NCI-H510A treated with DMSO at 0.1 percent for 48 hours (cell line): Measurements from ENCODE around the gene BLACAT1.
A peak's percentile ranks its signal among the peaks of the same experiment; 100 is the strongest.
"Not testable (repeated sequence)": the region's sequence is repeated elsewhere in the genome, so short reads cannot be mapped to it uniquely, and the experiment has no call there.

Experiments
- DNase-seq: peaks from one replicate; lab custom pipeline; 2025; lab: John Stamatoyannopoulos, UW

The BLACAT1 gene

DNA sequence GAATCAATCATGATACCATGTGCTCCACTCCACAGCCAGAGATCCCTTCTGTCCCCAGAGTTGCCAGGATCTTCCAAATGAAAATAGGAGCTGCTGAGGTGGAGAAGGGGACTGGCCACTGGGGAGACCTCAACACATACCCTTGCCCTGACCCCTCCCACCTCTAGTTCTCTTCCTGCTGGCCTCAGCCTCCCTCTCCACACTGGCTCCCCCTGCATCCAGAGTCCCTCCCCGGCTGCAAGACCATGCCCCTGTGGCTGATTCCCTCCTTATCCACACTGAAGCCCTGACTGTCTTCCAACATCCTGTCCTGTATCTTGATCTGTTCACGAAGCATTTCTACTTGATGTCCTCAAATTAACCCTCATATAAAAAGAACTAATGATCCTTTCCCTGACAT, 27.5 kb upstream of the BLACAT1 start:
- DNase-seq = no peak

DNA sequence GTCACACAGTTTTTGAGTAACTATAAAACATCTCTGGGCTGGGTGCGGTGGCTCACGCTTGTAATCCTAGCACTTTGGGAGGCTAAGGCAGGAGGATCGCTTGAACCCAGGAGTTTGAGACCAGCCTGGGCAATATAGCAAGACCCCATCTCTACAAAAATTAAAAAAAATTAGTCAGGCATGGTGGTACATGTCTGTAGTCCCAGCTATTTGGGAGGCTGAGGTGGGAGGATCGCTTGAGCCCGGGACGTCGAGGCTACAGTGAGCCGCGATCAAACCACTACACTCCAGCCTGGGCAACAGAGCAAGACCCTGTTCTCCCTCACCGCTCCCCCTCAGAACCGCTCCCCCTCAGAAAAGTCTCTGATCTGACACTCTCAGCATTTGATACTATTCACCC, 26.7 kb upstream of the BLACAT1 start:
- DNase-seq = not testable (repeated sequence)

DNA sequence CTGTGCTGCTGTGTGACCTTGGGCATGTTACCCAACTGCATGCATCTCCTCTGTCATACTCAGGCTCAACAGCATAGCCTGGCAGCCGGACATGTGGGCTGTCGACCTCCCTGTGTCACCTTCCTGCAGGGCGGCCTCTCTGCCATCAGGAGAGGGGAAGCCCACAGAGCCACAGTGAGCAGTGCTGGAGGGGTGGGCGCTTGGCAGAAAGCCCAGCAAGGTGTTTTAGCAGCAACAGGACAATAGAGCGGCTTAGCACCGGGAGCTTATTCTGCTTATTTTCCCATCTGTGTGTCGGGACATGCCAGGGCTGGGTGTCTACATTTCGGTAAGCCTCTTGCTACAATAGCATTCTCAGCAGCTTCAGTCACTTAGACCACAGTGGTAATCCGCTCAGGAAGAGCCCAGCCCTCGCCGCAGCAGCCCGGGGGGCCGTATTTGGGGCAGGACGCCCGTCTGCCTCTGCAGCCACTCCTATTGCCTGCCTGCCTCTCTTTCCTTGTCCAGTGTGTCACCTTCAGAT, 25.8 kb upstream of the BLACAT1 start:
- DNase-seq = no peak

DNA sequence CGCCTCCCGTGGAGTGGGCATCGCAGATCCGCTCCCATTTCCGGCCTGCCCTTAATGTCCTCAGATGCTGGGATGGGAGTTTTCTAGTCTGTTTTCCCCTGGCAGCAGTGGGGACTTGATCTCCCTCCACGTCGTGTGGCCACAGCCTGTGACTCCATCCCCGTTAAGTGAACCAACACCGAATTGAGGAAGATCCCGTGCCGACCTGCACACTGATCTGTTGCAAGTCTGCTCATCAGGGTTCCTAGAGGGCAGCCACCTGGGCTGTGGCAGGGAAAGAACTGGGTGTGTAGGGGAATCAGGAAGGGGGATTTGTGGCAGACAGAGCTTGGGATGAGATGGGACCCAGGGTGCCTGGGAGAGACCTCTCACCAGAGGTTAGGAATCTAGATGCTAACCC, 25.4 kb upstream of the BLACAT1 start:
- no peak for DNase-seq

DNA sequence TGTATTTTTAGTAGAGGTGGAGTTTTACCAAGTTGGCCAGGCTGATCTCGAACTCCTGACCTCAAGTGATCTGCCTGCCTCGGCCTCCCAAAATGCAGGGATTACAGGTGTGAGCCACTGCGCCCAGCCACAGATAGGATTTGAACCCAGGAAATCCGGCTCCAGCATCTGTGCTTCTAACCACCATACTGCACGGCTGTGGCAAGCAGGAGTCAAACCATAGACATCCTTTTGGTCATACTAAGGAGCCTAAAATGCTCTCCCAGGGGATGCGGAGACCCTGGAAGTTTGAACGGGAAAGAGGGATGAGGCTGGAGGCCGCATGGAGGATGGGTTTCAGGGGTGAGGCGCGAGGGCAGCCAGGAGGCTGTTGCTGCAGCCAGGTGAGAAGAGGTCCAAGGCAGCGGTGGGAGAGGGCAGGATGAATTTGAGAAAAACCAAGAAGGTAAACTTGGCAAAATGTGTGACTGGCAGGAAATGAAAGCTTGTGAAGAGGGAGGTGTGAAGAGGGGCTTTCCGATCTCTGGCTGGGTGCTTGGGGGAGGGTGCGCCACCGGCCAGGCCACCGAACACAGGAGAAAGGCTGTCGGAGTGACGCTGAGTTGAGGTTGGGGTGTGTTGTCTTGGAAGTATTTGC, 24.6 kb upstream of the BLACAT1 start:
- DNase-seq = no peak

DNA sequence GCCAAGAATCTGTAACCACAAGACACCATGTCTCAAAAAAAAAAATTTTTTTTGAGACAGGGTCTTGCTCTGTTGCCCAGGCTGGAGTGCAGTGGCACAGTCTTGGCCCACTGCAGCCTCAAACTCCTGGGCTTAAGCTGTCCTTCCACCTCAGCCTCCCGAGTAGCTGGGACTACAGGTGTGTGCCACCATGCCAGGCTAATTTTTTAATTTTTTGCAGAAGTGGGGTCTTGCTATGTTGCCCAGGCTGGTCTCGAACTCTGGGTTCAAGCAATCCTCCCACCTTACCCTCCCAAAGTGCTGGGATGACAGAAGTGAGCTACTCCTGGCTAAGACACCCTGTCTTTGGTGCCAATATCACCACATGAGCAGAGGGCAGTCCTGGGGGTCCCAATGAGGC, 23.1 kb upstream of the BLACAT1 start:
- DNase-seq = not testable (repeated sequence)

DNA sequence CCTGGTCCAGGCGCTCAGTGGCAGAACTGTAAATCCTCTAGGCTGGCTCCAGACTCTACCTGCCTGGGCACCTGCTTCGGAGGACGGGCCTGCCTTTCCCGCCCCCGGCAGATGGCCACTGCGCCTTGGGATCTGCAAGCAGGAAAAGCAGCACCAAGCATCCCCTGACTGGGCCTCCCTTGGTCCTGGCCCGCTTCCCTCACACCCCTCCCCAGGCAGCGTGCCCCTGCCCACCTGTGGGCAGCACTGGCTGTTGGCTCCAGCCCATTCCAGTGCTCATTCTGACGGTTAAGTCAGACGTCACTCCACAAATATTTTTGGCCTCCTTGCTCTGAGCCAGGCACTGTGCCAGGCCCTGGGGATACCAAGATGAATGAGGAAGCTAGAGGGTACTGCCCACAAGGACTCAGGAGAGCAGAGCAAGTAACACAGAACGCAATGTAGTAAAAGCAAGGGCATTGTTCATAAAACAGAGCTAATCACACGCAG, 22.0 kb upstream of the BLACAT1 start:
- no peak for DNase-seq

DNA sequence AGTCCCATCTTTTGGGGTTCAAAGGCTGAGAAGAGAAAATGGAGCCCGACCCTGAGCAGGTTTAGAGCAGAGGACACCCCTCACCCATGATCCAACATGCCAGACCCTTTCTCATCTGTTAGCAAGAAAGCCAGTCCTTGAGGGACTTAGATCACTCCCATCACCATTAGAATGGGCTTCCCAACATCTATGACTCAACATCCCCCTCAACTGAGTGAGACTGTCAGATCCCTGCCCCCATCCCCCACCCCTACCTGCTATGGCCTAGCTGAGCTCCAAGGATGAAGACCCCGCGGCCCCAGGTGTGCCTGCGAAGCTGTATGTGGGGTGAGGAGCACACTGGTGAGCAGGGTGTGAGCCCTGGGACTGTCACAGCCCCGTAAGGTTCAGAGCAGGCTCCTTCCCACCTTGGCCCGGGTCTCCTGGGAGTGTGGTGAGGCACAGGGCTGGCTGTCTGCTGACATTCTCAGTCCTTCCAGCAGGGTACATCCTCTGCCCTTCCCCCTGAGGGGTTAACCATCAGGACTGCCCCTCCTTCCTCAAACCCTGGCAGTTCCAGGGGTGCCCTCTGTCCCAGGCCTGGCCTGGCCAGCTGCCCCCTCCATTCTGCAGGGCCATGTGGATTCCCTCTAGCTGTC, 21.4 kb upstream of the BLACAT1 start:
- no peak for DNase-seq

DNA sequence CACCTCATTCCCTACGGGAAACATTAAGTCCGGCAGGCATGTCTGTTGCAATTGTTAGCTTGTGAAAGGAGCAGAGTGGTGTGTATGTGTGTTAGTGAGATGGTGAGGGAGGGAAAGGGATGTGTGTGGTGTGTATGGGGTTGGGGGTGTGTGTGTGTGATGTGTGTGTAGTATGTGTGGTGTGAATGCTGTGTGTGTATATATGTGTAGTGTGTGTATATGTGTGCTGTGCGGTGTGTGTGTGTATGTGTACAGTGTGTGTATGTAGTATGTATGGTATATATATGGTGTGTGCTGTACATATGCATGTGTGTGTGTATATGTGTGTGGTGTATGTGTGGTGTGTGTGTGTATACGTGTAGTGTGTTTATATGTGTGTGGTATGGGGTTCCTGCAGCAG, 20.8 kb upstream of the BLACAT1 start:
- no peak for DNase-seq

DNA sequence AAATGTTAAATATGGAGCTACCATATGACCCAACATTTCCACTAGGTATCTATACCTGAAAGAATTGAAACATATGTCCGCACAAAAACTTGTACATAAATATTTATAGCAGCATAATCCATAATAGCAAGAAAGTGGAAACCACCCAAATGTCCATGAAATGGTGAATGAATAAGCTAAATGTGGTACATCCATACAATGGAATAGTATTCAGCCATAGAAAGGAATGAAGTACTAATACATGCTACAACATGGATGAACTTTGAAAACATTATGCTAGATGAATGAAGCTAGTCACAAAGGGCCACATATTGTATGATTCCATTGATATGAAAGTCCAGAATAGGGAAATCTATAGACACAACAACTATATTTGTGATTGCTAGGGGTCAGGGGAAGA, 20.0 kb upstream of the BLACAT1 start:
- no peak for DNase-seq

DNA sequence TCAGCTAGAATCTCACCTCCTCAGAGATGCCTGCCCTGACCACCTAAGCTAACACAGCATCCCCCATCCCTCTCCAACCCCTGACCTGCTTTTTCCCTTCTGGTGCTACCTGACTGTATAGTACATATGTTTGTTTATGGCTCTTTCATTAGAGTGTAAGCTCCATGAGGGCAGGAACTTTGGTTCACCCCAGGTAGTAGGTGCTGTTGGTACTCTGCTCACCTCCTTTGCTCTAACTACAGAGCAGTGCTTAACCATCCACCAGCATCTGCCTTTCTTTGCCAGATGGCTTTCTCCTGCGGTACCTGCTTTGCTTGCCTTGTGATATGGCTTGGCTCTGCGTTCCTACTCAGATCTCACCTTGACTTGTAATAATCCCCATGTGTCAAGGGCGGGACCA, 18.7 kb upstream of the BLACAT1 start:
- DNase-seq = no peak

DNA sequence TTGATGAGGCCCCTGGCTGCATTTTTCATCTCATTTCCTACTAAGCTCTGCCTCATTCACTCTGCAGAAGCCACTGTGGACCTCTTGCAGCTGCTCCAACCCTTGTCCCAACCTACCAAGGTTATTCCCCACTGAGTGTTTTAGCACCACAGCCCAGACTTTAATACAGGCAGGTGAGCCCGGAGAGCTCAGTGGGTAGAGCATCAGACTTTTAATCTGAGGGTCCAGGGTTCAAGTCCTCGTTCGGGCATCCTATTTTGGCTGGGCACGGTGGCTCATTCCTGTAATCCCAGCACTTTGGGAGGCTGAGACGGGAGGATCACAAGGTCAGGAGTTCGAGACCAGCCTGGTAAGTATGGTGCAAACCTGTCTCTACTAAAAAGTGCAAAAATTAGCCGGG, 18.1 kb upstream of the BLACAT1 start:
- DNase-seq = no peak

DNA sequence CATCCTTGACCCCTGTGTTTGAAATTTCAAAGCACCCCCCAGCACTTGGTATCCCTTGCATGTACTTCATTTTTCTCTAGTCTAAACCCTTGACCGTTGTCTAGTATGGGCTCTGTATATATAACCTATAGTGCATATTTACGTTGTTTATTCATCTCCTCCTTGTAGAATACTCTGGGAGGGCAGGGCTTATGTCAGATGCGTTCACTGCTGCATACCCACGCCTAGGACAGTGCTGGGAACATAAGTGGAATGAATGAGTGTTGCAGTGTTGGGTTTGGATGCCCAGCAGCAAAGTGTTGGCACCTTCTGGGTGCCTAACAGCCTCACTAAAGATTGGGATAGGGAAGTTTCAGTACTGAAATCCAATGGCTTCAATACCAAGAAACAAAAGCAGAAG, 17.6 kb upstream of the BLACAT1 start:
- no peak for DNase-seq

DNA sequence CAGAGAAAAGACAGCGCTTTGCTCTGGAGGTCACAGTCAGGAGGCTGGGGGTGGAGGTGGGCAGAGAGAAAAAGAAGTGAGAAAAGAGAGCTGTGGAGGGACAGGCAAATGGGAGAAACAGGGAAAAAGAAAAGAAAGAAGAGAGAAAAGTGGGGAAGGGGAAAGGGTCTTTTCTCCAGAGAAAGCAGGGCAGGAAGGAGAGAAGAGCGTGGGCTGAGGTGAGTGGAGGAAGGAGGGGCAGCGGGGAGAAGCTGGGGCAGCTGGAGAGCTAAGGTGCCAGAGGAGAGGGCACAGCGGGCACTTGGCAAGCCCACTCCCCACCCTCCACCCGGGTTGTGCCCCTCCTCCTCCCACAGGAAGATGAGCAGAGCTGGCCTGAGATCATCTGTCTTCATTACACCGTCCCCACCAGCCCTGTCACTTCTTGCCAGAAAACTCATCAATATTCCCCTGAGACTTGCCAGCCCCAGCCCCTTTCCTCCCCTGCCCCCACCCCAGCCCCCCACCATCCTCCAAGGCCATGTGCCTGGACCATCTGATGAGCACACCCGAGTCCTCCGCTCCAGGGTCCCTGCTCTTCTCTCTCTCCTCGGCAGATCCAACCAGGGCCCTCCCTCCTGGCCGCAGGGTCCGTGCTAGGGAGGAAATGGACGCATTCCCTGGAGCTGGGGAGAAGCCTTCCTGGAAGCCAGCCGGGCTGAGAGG, 17.0 kb upstream of the BLACAT1 start:
- no peak for DNase-seq

DNA sequence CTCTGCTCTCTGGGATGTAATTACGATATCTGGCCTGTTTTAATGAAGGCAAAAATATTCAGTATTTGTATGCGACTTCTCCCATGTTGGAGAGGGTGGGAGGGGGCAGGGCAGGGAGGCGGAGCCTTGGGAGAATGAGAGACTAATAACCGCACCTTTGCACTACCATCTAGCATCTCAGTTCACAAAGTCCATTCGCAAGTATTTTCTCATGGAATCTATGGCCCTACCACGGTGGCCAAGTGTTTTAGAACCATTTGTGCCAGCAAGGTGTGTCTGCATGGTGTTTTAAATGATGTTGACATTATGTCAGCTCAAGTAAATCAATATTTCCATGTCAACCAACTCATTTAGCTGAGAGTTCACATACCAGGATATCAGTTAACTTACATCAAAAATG, 14.3 kb upstream of the BLACAT1 start:
- no peak for DNase-seq

DNA sequence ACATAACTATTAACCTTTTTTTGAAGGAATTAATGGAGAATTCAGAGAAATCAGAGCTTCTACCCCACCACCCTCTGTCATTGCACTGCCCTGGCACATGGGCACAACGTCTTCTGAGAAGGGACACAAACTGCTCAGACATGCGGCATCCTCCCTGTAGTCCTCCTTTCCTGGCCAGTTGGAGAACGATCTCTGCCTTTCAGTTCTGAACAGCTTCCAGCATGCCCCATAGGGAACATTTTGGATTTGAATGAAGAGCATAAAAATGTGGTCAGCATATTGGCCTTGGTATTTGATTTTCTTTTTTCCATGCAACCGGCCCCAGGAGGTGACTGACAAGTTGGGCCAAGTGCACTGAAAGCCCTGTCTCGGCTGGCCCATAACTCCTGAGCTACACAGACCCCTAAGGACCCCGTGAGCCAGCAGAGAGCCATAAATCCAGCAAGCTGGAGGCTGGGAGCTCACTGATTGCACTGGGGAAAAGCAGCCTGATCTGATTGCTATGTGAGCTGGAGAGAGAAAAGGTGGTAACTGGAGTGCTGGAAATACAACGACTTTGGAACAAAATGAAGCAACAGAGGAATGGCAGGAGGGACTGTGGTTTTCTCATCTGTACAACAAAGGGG, 10.9 kb upstream of the BLACAT1 start:
- no peak for DNase-seq

DNA sequence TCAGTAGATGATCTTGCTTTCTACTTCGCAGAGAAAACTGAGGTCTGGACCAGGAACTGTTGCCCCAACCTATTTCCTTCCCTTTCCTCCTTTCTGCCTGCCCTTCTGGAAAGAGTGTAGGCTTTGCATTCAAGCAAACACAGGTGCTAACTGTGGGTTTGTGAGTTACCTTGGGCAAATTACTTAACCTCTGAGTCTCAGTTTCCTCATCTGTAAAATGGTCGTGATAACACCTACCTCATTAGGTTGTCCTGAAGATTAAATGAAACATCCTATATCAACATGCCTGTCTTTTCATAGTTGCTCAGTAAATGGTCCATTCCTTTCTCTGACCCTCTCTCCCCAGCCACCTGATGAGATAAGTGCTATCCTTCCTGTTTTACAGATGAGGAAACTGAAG, 9.5 kb upstream of the BLACAT1 start:
- DNase-seq = no peak

DNA sequence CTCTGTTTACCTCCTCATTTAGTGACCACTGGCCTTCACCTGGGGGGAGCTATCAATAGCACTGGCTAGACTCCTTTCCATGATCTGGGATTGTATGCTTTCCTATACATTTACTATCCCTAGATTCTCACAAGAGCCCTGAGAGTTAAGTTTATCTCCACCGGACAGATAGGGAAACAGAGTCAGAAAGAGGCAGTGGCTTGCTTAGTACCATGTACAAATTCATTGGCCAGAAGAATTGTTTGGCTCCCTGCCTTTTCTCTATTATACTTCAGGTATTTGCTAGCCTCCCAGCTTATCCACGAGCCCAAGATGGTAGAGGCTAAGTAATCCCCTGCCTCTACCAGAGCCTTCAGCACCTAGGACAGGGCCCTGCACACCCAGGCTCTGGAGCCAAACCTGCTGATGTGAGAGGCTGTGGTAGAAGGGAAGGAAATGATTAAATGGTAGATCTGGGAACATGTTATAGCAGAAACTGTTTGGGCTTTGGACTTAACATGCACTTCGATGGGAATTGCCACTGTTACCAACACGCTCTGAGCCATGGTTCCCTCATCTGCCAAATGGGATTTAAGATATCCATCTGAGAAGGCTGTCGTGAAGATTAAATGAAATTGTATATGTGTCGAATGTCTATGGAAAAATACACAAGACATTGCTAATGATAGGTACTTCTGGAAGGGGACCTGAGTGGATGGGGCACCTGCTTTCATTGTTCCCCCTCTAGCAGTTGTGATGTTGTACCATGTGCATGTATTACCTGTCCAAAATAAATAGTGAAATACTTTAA, 3.1 kb upstream of the BLACAT1 start:
- no peak for DNase-seq

DNA sequence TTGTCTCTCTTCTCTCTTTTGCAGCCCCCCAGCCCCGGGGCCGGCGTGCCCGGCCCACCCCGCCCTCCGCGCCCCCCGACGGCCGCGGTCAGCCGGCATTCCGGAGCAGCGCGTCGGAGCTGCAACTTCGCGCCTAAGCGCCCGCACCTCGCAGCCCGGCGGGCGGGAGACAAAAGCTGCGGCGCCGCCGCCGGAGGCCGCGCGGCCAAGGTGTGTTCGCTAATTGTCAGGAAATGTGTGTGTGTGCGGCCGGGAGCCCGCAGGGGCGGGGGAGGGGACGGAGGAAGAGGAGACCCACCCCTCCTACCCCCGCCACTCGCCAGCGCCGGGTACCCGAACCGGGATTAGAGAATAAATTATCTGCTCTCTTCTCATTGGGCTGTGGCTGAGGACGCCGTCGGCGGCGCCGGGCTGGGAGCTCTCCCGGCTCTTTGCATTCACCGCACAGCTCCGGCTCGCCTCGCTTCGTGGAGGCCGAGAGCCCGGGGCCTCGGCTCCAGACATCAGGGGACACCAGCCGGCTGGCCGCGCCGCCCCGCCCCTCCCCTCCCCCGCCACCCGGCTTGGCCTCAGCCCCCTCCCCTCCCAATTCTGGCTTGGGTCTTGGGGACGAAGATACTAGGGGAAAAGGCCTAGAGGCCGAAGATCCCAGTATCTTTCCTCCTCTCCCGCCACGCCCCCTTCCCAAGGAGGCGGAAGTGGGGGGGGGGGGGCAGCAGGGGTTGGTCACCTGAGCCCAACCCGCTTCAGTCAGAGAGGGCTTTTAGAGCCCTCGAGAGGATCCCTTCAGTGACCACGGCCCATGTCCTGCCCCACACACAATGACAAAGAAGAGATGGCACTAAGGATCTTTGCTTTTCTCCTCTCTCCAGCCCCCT, 1.3 kb upstream of the BLACAT1 start:
- DNase-seq = peak; percentile 83

DNA sequence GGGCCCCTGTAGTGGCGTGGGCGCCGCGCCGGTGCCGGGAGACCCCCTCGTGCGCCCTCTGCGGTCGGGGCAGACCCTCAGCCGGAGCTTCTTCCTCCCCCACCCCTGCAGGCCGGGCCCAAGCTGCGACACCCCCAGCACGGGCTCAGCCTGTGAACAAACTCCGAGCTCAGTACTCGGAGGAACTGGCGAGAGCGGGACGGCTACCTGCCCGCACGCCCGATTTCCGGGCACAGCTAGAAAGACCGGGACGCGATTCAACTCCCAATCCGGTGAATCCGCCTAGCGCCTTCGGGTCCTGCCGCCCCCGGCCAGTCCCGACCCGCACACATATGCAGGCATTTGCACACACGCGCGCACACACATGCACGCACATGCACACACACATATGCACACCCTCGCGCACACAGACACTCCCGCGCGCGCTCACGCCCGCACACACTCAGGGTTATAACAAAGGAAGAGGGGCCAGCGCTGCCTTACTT, 580 bp upstream of the BLACAT1 start:
- peak; percentile 25 for DNase-seq

DNA sequence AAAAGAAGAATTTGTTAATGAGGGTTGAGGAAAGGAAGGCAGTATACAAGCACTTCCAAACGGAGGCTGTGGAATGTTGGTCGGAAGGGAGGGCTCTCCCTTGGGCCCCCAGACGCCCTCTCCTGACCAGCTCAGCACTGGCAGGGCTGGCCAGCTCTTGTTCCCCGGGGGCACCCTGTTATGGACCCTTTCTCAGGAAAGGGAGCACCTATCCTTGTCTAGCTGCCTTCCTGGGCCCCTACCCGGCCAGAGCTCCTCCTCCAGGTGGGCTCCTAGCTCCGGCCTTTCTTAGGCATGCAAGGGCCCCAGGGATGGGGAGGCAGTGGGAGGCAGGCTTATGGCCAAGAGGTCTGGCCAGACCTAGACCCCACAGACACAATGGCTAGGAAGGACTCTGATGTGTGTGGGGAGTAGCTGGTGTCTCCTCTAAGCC, 926 bp downstream of the BLACAT1 start:
- DNase-seq = no peak
